Stimulated activated CD4-positive, alpha-beta T cell treated with anti-CD3 and anti-CD28 coated beads, Interleukin-2, amount 100 ng/mL, for 4 hours (primary cell): Measurements from ENCODE around the gene KIAA0930.
"Not testable (repeated sequence)": the region's sequence is repeated elsewhere in the genome, so short reads cannot be mapped to it uniquely, and the experiment has no call there.

Experiments used
- DNase-seq: peaks from one replicate; pipeline ENCODE4 v3.0.0-alpha.2; 2020; ENCODE audit warnings: low read depth

The KIAA0930 gene

DNA sequence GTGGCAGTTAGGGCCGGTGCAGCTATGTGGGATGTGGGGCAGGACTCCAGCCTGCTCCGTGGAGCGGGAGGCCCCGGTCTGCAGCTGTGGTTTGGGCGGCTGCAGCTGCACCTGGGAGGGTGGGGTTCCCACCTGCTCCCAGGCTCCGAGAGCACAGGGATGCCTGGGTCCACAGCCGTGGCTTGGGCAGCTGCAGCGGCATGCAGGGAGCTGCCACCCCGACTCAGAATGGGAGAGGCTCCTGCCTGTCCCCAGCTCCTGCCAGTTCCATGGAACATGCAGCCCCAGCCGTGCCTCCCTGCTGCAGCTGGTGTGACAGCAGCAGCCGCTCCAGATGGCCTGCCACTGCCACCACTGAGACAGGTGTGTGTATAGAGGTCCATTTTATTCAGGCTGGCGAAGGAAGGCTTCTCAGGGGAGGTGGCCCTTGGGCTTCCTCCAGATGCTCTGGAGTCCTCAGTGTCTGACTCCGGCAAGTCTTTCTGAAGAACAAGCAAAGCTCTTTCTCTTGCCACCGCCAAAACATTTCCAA is 22.3 kb upstream of the KIAA0930 start:
- no peak for DNase-seq

DNA sequence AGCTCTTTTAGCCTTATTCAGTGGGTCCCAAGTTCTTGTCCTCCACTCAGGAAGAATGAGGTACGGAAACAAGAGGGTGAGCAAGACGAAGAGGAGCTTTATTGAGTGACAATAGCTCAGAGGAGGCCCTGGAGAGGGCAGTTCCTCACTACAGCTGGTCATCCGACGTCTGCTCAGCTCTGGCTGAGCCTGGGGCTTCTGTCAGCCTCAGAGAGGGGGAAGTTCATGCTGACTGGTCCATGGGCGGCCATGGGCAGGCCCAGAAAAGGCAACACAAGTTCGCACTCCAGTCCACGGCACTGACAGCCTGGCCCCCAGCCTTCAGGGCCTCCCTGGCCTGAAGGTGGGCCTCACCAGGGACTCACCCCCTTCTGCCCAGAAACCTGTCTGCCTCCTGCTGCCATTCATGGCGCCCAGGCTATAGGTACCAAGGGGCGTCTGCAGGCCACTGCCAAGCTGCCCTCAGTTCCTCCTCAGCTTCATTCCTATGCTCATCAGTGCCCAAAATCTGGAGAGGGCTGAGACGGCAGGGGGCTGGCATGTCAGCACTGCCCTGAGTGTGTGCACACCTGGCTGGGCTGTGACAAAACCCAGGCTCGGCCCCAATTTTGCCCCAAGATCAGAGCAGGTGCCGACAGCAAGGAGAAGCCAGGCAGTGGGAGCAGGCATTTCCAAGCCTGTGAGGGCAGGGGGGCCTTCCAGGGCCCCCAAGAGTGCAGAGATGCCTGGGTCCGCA is 21.7 kb upstream of the KIAA0930 start:
- DNase-seq = no peak

DNA sequence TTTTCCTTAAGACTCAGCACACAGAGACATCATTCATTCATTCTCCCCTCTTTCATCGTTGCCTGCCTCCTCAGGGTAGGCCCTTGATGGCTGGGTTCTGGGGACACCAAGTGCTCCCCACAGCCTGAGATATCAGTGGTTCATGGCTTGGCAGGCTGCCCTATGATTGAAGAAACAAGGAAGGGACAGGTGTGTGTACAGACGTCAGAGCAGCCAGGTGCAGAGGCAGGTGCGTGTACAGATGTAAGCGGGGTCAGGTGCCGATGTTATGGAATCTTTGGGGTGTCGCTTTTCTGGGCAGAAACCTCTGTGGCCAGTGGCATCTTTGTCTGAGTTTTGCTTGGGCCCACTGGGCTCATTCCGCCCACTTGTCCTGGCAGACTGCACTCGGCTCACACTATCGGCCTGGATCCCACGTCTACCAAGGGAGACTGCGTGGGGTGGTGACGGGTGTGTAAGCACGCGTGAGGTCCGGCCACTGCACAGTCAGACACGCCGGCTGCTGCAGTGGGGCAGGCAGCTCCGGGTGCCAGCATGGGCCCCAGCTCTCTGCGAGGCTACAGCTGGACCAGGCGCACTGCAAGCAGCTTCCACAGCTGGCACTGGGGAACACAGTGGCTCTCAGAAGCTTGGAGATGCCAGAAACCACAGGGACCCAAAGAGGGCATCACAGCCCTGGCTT is 20.9 kb upstream of the KIAA0930 start:
- no peak for DNase-seq

DNA sequence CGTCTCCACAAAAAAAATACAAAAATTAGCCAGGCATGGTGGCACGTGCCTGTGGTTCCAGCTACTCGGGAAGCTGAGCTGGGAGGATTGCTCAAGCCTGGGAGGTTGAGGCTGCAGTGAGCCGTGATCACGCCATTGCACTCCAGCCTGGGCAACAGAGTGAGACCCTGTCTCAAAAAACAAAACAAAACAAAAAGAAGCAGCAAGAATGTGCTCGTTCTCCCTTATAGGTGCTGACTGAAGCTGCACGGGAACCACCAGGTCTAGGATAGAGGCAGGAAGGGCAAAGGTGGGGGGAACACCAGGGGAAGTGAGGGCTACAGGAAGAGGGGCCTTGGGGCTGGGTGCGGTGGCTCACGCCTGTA is 19.7 kb upstream of the KIAA0930 start:
- DNase-seq = not testable (repeated sequence)

DNA sequence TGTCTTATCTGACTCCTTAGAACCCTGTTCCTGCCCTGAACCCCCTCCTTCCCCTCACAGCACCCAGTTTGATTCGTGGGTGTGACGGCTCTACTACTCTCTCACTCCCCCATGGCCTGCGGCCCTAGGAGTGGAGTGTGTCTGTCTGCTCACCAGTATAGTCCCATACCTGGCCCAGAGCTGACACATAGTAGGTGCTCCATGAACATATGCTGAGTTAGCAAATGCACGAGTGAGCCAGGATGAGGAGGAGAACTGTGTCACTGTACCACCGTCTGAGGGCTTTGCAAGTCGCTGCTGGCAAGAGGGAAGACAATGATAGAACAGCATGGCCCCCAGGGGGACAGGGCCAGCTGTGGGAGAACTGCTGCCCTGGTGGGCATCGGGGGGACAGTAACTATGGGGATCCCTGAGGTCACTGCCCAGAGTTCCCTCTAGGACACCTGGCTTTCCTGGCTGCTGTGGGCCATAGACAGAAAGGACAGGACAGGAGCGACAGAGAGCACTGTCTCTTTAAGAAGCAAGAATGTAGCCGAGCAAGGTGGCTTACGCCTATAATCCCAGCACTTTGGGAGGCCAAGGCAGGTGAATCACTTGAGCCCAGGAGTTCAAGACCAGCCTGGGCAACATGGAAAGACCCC is 19.2 kb upstream of the KIAA0930 start:
- DNase-seq = no peak

DNA sequence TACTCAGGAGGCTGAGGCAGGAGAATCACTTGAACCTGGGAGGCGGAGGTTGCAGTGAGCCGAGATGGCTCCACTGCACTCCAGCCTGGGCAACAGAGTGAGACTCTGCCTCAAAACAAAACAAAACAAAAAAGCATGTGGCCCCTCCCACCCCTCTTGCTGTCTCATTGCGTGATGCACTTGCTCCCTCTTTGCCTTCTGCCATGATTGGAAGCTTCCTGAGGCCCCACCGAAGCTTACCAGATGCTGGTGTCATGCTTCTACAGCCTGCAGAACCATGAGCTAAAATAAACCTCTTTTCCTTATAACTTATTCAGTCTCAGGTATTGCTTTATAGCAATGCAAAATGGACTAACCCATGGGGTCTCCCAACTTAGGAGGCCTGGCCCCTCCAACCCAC is 17.2 kb upstream of the KIAA0930 start:
- not testable (repeated sequence) for DNase-seq

DNA sequence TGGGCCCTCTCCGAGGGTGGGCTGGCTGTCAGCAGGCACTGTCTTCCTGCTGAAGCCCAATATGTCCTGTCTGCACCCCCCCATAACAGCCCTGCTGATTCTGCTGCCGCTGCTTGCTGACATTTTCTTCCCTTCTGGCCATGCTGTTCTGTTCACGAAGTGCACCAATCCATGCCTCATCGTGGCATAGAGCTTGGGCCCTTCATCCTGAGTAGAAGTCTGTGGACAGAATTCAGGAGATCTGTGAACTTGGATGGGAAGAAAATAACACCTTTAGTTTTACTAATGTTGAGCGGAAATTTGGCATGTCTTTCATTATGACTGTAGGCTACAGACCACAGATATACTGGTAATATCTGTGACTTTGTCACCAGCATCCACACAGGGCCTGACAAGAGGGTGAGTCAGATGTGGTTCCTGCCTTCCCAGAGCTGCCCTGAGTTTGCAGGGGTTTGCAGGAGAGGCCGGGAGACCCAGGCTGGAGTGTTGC is 14.1 kb upstream of the KIAA0930 start:
- DNase-seq = no peak

DNA sequence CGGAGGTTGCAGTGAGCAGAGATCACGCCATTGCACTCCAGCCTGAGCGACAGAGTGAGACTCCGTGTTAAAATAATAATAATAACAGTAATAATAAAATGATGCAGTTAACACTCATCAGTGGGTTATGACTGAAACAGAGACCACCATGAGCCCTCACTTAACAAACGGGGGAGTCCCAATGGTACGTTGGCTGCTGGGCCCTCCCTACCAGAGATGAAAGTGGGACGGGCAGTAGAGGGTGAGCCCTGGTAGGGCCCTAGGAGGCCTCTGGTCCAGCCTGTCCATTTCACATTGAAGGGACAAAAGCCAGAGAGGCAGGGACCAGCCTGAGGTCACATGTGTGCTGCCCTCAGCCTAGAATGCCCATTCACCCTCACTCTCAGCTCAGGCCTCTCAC is 13.7 kb upstream of the KIAA0930 start:
- DNase-seq = no peak

DNA sequence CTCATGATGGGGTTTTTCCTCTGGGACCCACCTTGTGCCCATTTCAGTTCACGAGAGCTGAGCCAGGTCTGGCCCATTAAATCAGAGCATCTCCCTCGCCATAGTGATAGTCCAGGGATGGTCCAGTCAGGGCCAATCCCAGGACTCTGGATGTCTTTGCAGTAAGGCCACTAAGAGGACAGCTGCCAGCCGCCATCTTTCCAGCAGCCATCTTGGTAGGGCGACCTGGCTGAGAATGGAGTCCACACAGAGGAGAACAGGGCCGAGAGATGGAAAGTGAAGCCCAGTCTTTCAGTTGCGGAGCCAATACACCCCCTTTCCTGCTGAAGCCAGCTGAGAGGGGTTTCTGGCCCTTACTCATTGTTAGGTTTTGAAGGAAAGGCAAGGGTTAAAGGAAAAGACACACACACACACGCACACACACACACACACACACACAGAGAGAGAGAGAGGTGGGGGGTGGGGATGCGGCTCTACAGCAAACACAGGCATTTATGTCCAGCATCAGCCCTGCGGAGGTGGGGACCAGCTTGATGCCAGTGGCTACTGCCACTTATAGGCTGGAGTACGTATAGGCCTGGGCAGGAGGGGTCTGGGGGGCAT is 12.4 kb upstream of the KIAA0930 start:
- no peak for DNase-seq

DNA sequence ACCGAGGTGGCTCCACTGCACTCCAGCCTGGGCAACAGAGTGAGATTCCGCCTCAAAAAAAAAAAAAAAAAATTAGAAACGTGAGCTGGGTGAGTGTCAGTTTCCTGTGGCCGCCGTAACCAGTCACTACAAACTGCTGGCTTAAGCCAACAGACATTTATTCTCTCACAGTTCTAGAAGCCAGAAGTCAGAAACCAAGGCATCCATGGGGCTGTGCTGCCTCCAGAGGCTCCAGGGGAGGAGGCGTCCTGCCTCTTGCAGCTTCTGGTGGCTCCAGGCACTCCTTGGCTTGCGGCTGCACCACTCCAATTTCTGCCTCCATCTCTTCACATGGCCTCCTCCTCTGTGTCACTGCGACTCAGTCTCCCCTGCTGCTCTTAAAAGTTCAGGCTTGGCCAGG is 11.1 kb upstream of the KIAA0930 start:
- no peak for DNase-seq

DNA sequence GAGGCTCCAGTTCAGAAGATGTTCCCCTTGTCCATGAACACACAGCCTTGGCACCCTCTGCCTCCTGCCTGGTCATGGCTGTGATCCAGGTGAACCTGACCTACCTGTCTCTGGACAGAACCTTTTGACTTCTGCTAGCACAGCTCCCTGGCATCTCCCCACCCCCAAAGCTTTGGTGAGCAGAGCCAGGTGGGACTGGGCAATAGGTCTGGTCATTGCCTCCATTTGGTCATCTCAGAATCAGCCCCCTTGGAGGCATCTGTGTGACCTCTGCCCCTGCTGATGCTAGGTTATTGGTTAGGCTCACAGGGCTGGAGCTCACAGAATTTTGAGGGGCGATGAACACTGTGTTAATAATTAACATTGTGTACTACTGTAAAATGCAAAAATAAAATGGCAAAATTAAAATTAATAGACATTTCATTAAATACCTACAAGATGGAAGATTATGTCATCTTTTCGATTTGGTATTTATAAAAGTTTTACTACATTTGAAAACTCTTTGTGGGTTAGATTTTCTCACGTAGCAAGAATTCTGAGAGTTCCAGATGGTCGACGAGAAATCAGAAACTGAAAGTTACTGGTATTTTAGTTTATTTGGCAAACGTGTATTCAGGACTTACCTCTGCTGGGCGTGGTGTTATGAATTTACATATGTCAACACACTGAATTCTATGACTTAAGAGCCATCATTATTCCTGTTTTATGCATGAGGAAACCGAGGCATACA is 8.3 kb upstream of the KIAA0930 start:
- DNase-seq = no peak

DNA sequence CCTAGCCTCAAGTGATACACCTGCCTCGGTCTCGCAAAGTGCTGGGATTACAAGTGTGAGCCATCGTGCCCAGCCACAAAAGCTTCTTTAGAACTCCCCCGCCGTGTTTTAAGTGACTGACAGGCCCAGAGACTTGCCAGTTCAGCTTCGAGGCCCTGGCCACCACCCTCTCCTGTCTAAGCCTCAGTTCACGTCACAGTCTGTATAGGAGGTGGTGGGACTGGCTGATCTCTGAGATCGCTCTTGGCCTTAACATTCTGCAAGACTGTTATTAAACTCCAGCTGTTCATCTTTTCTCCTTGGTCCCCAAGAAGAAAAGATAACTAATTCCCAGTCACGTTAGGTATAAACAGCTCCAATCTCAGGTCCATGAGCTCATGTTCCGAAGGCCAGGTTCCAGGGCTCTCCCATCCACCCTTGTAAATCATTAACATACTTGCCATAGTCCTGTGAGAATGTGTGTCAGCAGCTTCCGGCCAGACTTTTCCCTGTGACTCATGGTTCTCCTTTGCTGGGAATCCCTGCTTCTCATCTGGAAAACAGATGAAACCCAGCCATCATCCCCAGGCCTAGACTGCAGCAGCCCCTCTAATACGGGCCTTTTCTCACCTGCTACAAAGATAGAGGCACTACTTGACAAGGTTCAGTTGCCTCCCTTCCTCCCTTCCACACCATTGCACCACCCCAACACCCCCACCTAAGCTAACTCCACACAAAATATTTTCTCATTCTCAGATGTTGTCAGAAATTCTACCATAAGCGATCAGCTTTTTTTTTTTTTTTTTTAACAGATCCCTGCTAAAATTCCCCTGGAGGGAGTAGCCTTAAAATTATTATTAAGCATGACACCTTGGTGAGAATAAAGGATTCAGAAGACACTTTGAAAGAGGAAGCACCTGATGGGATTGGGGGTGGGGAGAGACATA is 5.6 kb upstream of the KIAA0930 start:
- DNase-seq = no peak

DNA sequence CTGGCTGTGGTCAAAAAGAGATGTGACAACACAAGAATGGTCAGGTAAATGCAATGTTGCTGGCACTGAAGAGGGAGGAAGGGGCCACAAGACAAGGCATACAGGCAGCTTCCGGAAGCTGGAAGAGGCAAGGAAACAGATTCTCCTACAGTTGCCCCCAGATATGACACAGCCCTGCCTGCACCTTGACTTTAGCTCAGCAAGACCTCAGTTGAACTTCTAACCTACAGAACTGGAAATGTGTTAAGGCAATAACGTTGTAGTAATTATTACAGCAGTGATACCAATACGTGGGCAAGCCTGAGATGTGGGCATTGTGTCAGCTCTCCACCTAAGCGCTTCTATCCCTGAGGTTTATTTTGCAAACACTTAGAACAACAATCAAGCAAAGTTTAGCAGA is 4.2 kb upstream of the KIAA0930 start:
- DNase-seq = no peak

DNA sequence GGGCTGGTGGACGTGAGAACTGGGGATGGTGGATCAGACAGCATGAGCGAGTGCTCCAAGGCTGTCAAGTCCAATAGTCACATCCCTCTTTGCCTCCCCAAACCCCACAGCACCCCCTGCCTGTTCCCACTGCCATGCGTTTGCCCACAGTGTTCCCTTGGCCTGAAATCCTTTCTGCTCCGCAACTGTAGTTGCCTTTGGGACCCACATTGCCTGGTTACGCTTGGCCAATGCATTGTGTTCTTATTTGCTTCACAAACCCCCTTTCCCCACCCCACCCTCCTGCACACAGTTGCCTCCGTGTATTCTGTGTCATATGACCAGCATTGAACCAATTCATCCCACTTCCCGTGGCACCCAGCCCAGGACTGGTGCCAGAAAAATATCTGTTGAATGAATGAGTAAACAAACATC is 2.1 kb upstream of the KIAA0930 start:
- no peak for DNase-seq

DNA sequence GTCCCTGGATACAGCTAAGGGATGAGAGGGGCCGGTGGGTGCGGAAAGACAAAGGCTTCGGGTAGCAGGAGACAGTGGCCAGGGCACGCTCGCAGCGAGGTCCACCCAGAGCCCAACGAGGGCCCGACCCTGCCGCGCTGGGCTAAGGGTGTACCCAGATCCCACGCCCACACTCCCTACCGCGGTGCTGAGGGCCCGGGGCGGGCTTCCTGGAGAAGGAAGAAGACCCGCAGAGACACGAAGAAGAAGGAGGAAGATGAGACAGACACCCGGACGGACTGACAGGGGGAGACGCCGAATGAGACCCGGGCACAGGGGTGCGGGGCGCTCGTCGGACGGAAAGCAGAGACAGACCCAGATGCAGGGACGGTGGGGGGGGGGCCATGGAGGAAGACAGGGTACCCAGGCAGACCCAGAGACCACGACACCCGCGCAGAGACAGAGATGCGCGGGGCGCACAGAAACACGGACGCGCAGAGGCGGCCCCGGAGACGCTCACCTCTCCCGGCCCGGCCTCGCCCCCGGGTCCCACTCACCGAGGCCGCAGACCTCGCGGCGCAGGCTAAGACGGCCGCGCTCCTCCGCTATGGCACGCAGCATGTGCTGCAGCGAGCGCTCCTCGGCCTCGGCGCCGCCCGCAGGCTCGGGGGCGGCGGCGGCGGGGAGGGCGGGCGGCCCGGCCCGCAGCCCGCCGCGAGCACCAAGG is 437 bp downstream of the KIAA0930 start:
- peak; percentile 19 for DNase-seq

DNA sequence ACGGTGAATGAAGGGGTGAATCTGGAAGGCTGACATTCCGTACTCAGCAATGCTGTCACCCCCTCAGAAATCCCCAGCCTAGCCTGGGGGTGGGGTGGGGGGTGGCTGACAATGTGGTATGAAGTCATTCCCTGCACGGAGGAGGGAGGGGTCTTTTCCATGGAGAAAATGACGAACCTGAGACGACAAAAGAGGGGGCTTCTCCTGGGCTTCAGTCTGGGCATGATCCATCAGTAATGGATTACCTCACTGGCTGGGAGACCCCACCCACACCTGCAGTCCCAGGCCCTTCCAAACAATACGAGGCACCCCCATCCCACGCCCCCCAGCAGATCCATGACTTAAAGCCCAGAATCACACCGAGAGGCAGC is 1.0 kb downstream of the KIAA0930 start:
- DNase-seq = no peak

DNA sequence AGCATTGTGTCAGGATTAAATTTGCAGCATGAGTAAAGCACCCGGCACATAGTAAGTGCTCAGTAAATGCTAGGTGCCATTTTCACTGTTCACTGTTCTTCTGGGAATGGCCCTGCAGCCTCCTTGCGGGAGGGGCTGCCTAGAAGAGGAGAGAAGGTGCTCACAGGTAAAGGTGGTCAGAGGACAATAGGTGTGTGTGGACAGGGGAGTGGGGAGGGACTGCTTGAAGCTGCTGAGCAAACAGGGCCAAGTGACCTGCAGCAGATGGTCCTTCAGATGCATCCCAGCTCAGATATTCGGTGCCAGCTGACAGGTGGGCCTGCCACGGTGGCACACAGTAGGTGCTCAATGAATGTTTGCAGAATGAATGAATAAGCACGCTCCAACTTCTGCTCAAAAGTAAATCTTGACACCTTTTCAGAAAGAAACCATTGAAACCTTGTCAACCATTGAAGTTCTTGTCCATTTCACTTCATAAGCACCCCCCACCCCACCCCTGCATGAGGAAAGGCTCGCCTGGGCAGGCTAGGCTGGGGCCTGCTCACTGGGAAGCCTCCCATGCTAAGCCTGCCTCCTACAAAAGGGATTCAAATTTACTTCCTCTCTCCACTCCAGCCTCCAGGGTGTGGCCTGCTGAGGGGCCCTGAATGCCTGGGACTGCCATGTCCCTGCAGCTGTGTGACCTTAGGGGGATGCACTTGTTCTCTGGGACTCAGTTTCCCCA is 1.6 kb downstream of the KIAA0930 start:
- no peak for DNase-seq

DNA sequence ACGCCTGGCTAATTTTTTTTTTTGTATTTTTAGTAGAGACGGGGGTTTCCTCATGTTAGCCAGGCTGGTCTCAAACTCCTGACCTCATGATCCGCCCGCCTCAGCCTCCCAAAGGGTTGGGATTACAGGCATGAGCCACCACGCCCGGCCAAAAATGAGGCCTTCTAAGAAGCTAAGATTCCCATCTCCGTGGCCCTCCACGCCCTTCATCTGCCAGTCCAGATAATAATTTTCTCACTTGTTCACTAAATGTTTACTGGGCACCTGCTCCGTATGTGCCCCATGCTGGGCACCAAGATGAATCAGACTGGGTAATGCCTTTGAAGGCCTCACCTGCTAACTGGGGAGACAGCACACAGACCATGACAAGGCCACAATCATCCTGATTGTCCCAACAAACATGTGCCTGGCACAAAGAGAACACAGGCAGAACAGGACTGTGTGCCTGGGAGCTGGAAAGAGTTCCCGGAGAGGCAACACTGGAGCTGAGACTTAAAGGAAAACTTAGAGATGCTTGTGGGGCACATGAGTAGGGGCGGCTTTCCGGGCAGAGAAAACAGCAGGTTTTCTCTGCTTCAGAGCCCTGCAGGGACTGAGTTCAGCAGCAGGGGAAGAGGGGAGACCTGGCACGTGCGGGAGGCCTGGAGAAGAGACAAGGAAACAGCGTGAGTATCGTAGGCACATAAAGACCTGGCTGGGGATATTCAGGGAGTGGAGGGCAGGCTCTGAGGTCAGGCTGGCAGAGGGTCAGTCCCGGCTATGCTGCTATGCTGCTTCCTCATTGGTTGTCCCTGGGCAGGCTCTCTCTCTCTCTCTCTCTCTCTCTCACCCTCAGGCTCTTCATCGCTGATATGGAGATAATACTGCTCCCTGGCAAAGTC is 2.4 kb downstream of the KIAA0930 start:
- DNase-seq = no peak
